ENCODE results near the gene RNF220. TPM values are rescaled to one million over a fixed set of nuclear protein-coding genes. Genes with fewer than 3 reads are reported as not detected.

Gene RNF220
- total and polyA plus RNA-seq, 2 of the 4 experiments (the other 2 are of a cell fraction): 71.8 to 77.1 TPM

GRCh38 chr1:44359234-44359935, 45.7 kb upstream of the RNF220 start:
- H4K20me1 ChIP-seq (ENCODE audit: insufficient read depth, low read length): no peaks in the 10 kb centered on the region
- in situ Hi-C loops (cut with MboI; ENCODE audit: low sequenced_read_pairs): no loop called here
- H2BK20ac ChIP-seq (ENCODE audit: low read depth, low read length): no peak overlapping the region
- H3K27me3 ChIP-seq (ENCODE audit: control insufficient read depth, insufficient read depth, low read length): peaks cover 13% of the 10 kb centered on the region
- no peak overlapping the region for H3K23ac ChIP-seq (ENCODE audit: low read depth, low read length)
- no peak overlapping the region for H4K91ac ChIP-seq (ENCODE audit: insufficient read depth, low read depth, low read length)
- H3K27ac ChIP-seq (ENCODE audit: insufficient read depth, low read length): no peak overlapping the region
- POLR2A ChIA-PET (ENCODE audit: unreplicated experiment): interaction anchor here (0.5 kb wide), 1 partner anchor 944 kb away, joined by 3 read pairs; no protein-coding TSS in a partner anchor
- dilution Hi-C loops (cut with HindIII; ENCODE audit: low sequenced_read_pairs, unreplicated experiment): no loop called here
- H3K9me1 ChIP-seq (ENCODE audit: insufficient read depth, low read length): peaks cover 6% of the 10 kb centered on the region
- no peak overlapping the region for H2BK120ac ChIP-seq (ENCODE audit: low read depth, low read length)
- DNase-seq (no peak), ATAC-seq (ENCODE audit: low read depth) (no peak)
- peaks cover 3 to 4% of the 10 kb centered on the region in 2 experiments; a peak in 3 of 4 replicates for H3K79me1 ChIP-seq (ENCODE audit: low read depth in 1 of 2, low read length in 2 of 2)
- H3K9me3 ChIP-seq (ENCODE audit: control insufficient read depth, insufficient read depth, low read length): no peaks in the 10 kb centered on the region
- no peak overlapping the region for H3K9ac ChIP-seq (ENCODE audit: low read depth, low read length)
- no peak overlapping the region for H2AFZ ChIP-seq (replicated peaks; ENCODE audit: low read length, poor library complexity)
- WGBS, 2 experiments (ENCODE audit: extremely low coverage in 2 of 2, insufficient read length in 1 of 2): 17% methylated on average over 1 of the region's 6 CpGs; no CpG with 5 or more reads in 1 of the 2 experiments
- H3K4me2 ChIP-seq (ENCODE audit: low read depth, low read length): no peak overlapping the region
- H2AK9ac ChIP-seq (replicated peaks; ENCODE audit: low read depth, low read length, poor library complexity): no peak overlapping the region
- no peak overlapping the region for H3K14ac ChIP-seq (replicated peaks; ENCODE audit: low read depth, low read length)
- CTCF ChIA-PET: no interaction called here
- BruUV-seq (replicated peaks): no TSS peak
- no peak overlapping the region for H4K5ac ChIP-seq (ENCODE audit: low read depth, low read length)
- no peak overlapping the region for H2BK5ac ChIP-seq (ENCODE audit: low read depth, low read length, poor library complexity, severe bottlenecking)
- H4K8ac ChIP-seq (ENCODE audit: low read depth in 2 of 2, low read length in 2 of 2): no peak overlapping the region
- no peak overlapping the region for H2BK15ac ChIP-seq (ENCODE audit: low read depth, low read length)
- no peaks in the 10 kb centered on the region for H3K36me3 ChIP-seq (ENCODE audit: control insufficient read depth, insufficient read depth, low read length)
- no peak overlapping the region for H3K4me3 ChIP-seq (ENCODE audit: insufficient read depth, low read depth, low read length)
- H3K56ac ChIP-seq (ENCODE audit: extremely low read depth, insufficient read depth, low read length): no peak overlapping the region
- no peak overlapping the region for H3K18ac ChIP-seq (ENCODE audit: low read depth, low read length)
- no peak overlapping the region for H2AK5ac ChIP-seq (ENCODE audit: low read depth, low read length)
- no peak for TF ChIP-seq NFE2L2 (IDR thresholded peaks at IDR 0.05; ENCODE audit: low read depth, low read length)
- TF ChIP-seq FOS (IDR thresholded peaks at IDR 0.05; ENCODE audit: low read depth, low read length): no peak
- no peak for TF ChIP-seq POLR2A (IDR thresholded peaks at IDR 0.05; ENCODE audit: low read depth, low read length)
- TF ChIP-seq, protein P1, sequence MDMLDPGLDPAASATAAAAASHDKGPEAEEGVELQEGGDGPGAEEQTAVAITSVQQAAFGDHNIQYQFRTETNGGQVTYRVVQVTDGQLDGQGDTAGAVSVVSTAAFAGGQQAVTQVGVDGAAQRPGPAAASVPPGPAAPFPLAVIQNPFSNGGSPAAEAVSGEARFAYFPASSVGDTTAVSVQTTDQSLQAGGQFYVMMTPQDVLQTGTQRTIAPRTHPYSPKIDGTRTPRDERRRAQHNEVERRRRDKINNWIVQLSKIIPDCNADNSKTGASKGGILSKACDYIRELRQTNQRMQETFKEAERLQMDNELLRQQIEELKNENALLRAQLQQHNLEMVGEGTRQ (IDR thresholded peaks at IDR 0.05; ENCODE audit: low read depth, low read length): no peak
- TF ChIP-seq CEBPB (IDR thresholded peaks at IDR 0.05; ENCODE audit: low read depth, low read length): no peak
- TF ChIP-seq ELK1 (IDR thresholded peaks at IDR 0.05; ENCODE audit: borderline replicate concordance, low read depth, low read length): no peak
- TF ChIP-seq RCOR1 (IDR thresholded peaks at IDR 0.05; ENCODE audit: insufficient replicate concordance, low read length): no peak
- TF ChIP-seq SMC3 (IDR thresholded peaks at IDR 0.05; ENCODE audit: low read depth, low read length): no peak
- TF ChIP-seq MXI1 (IDR thresholded peaks at IDR 0.05; ENCODE audit: borderline replicate concordance, low read depth, low read length): no peak
- TF ChIP-seq RAD21 (IDR thresholded peaks at IDR 0.05; ENCODE audit: low read length): no peak
- no peak for TF ChIP-seq MAZ (IDR thresholded peaks at IDR 0.05; ENCODE audit: borderline replicate concordance, low read depth, low read length)
- TF ChIP-seq BHLHE40 (IDR thresholded peaks at IDR 0.05; ENCODE audit: low read depth, low read length): no peak
- TF ChIP-seq RFX5 (IDR thresholded peaks at IDR 0.05; ENCODE audit: low read depth, low read length): no peak
- TF ChIP-seq CHD1 (IDR thresholded peaks at IDR 0.05; ENCODE audit: low read depth, low read length): no peak
- TF ChIP-seq MAFK (IDR thresholded peaks at IDR 0.05; ENCODE audit: low read depth, low read length): no peak
- TF ChIP-seq, protein P2, sequence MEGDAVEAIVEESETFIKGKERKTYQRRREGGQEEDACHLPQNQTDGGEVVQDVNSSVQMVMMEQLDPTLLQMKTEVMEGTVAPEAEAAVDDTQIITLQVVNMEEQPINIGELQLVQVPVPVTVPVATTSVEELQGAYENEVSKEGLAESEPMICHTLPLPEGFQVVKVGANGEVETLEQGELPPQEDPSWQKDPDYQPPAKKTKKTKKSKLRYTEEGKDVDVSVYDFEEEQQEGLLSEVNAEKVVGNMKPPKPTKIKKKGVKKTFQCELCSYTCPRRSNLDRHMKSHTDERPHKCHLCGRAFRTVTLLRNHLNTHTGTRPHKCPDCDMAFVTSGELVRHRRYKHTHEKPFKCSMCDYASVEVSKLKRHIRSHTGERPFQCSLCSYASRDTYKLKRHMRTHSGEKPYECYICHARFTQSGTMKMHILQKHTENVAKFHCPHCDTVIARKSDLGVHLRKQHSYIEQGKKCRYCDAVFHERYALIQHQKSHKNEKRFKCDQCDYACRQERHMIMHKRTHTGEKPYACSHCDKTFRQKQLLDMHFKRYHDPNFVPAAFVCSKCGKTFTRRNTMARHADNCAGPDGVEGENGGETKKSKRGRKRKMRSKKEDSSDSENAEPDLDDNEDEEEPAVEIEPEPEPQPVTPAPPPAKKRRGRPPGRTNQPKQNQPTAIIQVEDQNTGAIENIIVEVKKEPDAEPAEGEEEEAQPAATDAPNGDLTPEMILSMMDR (conservative IDR thresholded peaks at IDR 0.05; ENCODE audit: low read depth, low read length): no peak
- H3K4me1 ChIP-seq (ENCODE audit: control insufficient read depth, insufficient read depth, low read length): peaks cover under 1% of the 10 kb centered on the region
- intact Hi-C loops (cut with micrococcal nuclease): no loop called here
- H3K4ac ChIP-seq (ENCODE audit: low read depth, low read length): no peak overlapping the region
